ENCODE measurements around the gene PAQR8.

PAQR8 gene

GRCh38 chr6:52325695-52326471 is 36.1 kb upstream of the PAQR8 start:
- CTCF ChIA-PET, result no interaction called here
- POLR2A ChIA-PET, result no interaction called here
- no peak overlapping the region for H3K4me3 ChIP-seq (ENCODE audit: low read depth, low read length)
- no peak for DNase-seq (ENCODE audit: low read depth, low spot score)
- TF ChIP-seq CTCF (IDR thresholded peaks at IDR 0.05; ENCODE audit: insufficient read depth, low read length, missing control alignments), result no peak

GRCh38 chr6:52326540-52327364 is 35.2 kb upstream of the PAQR8 start:
- TF ChIP-seq CTCF (IDR thresholded peaks at IDR 0.05; ENCODE audit: insufficient read depth, low read length, missing control alignments), result no peak
- ChIA-PET CTCF (no interaction called here), POLR2A (no interaction called here)
- no peak overlapping the region for H3K4me3 ChIP-seq (ENCODE audit: low read depth, low read length)
- no peak for DNase-seq (ENCODE audit: low read depth, low spot score)

GRCh38 chr6:52328303-52328662 is 33.7 kb upstream of the PAQR8 start:
- POLR2A ChIA-PET, result no interaction called here
- no peak for DNase-seq (ENCODE audit: low read depth, low spot score)
- CTCF ChIA-PET, result interaction anchor here (1.5 kb wide), 1 partner anchor 35 kb away, joined by 3 read pairs; no protein-coding TSS in a partner anchor
- no peak overlapping the region for H3K4me3 ChIP-seq (ENCODE audit: low read depth, low read length)
- no peak for TF ChIP-seq CTCF (IDR thresholded peaks at IDR 0.05; ENCODE audit: insufficient read depth, low read length, missing control alignments)

- H3K4me3 ChIP-seq (ENCODE audit: low read depth, low read length), result no peak overlapping the region
- ChIA-PET POLR2A (no interaction called here), CTCF (interaction anchor here (1.5 kb wide), 1 partner anchor 35 kb away, joined by 3 read pairs; no protein-coding TSS in a partner anchor)
- no peak for TF ChIP-seq CTCF (IDR thresholded peaks at IDR 0.05; ENCODE audit: insufficient read depth, low read length, missing control alignments)
- no peak for DNase-seq (ENCODE audit: low read depth, low spot score)
Observed at GRCh38 chr6:52328729-52329128, 33.2 kb upstream of the PAQR8 start.

- no peak for DNase-seq (ENCODE audit: low read depth, low spot score)
- no peak for TF ChIP-seq CTCF (IDR thresholded peaks at IDR 0.05; ENCODE audit: insufficient read depth, low read length, missing control alignments)
- H3K4me3 ChIP-seq (ENCODE audit: low read depth, low read length), result no peak overlapping the region
- POLR2A ChIA-PET, result no interaction called here
- CTCF ChIA-PET, result no interaction called here
Observed at GRCh38 chr6:52330470-52330869, 31.5 kb upstream of the PAQR8 start.

- no peak overlapping the region for H3K4me3 ChIP-seq (ENCODE audit: low read depth, low read length)
- no peak for DNase-seq (ENCODE audit: low read depth, low spot score)
- ChIA-PET POLR2A (no interaction called here), CTCF (interaction anchor here (0.7 kb wide), 1 partner anchor 60 kb away, joined by 3 read pairs; no protein-coding TSS in a partner anchor)
- TF ChIP-seq CTCF (IDR thresholded peaks at IDR 0.05; ENCODE audit: insufficient read depth, low read length, missing control alignments), result no peak
Observed at GRCh38 chr6:52331793-52332457, 30.0 kb upstream of the PAQR8 start.

Measured in AG04449 (cell line).